HCT116 (cell line): ENCODE measurements around the gene TMCO1. TPM values are rescaled to one million over a fixed set of nuclear protein-coding genes. Genes with fewer than 3 reads are reported as not detected.

Experiments used
- ATAC-seq: fragments of 200-7000 bp; cut with Tn5 transposase; 2 replicates; pipeline ENCODE4 v1.9.1; 2020; ENCODE audit warnings: mild to moderate bottlenecking, moderate library complexity
- BruUV-seq: library from RNA; stranded (reverse); fragments of 400-500 nt; replicated peaks from 2 replicates; lab custom pipeline; 2021; lab: Mats Ljungman, UMichigan
- CTCF ChIA-PET: fragments of 300-600 bp; sonication (Branson Sonifier 250); formaldehyde crosslinking; loops from one replicate; lab custom pipeline; 2021; ENCODE audit warnings: antibody characterized with exemption; lab: Charles Lee
- POLR2A ChIA-PET: fragments of 300-600, 350-600 bp; sonication (Branson Sonifier 250); formaldehyde crosslinking; loops from one replicate; lab custom pipeline; 2021; ENCODE audit warnings: antibody characterized with exemption; lab: Charles Lee
- RAD21 ChIA-PET, 2 experiments: fragments of 300-600 bp; sonication (Branson Sonifier 250); formaldehyde crosslinking; loops; one replicate each; lab custom pipeline; 2023; ENCODE audit warnings: low total read pairs in 2 of 2; ENCODE audit not compliant: uncharacterized antibody in 2 of 2, unreplicated experiment in 2 of 2, low non-redundant PET in 1 of 2; lab: Charles Lee
- DNase-seq: peaks from one replicate; pipeline ENCODE4 v3.0.0-alpha.2; 2010; ENCODE audit warnings: low read depth, low spot score
- H2AFZ ChIP-seq: fragments of 200-600 bp; shearing (Covaris generic), sonication (generic); 2 replicates; pipeline ENCODE4 v1.6.1; 2017; ENCODE audit warnings: low read depth, mixed run types, mixed read lengths, antibody characterized with exemption, low read length; ENCODE audit not compliant: poor library complexity, severe bottlenecking
- H3K27ac ChIP-seq: 2 replicates; pipeline ENCODE4 v1.5.1; 2012; ENCODE audit warnings: low read depth, low read length
- H3K27me3 ChIP-seq: fragments of 200-600 bp; sonication (generic); 2 replicates; pipeline ENCODE4 v1.6.1; 2016; ENCODE audit warnings: mixed run types, low read length, mixed read lengths; ENCODE audit not compliant: insufficient read depth
- H3K36me3 ChIP-seq, 2 experiments: fragments of 200-500 bp in 1 of 2; fragments of 200-600 bp in 1 of 2; sonication (Bioruptor generic) in 1 of 2; sonication (generic) in 1 of 2; 2 replicates each; pipeline versions ENCODE4 v1.5.1 to v1.6.1; 2014 to 2016; ENCODE audit warnings: low read length in 2 of 2, inconsistent platforms in 1 of 2, mixed read lengths in 1 of 2, mixed run types in 1 of 2; ENCODE audit not compliant: insufficient read depth in 2 of 2, control insufficient read depth in 1 of 2
- H3K4me1 ChIP-seq, 2 experiments: fragments of 200-600 bp in 1 of 2; sonication (generic) in 1 of 2; 2 replicates each; pipeline versions ENCODE4 v1.5.1 to v1.6.1; 2012 to 2017; ENCODE audit warnings: low read length in 2 of 2, inconsistent platforms in 1 of 2, mild to moderate bottlenecking in 1 of 2, mixed read lengths in 1 of 2, mixed run types in 1 of 2, moderate library complexity in 1 of 2; ENCODE audit not compliant: insufficient read depth in 2 of 2, control insufficient read depth in 1 of 2
- H3K4me2 ChIP-seq: fragments of 200-600 bp; sonication (generic); 2 replicates; pipeline ENCODE4 v1.6.1; 2017; ENCODE audit warnings: mixed run types, low read length, mixed read lengths
- H3K4me3 ChIP-seq, 2 experiments: fragments of 200-600 bp in 1 of 2; sonication (generic) in 1 of 2; replicated peaks in 1 of 2; 2 replicates each; pipeline ENCODE4 v1.5.1; 2011 to 2016; ENCODE audit warnings: low read length in 2 of 2, control low read depth in 1 of 2, low read depth in 1 of 2, mild to moderate bottlenecking in 1 of 2, mixed read lengths in 1 of 2, mixed run types in 1 of 2
- H3K79me2 ChIP-seq: fragments of 200-600 bp; sonication (generic); 2 replicates; pipeline ENCODE4 v1.6.1; 2017; ENCODE audit warnings: mild to moderate bottlenecking, mixed run types, low read length, moderate library complexity, mixed read lengths; ENCODE audit not compliant: insufficient read depth
- H3K9ac ChIP-seq: fragments of 200-600 bp; sonication (generic); 2 replicates; pipeline ENCODE4 v1.6.1; 2016; ENCODE audit warnings: low read length, mixed read lengths
- H3K9me2 ChIP-seq: fragments of 200-600 bp; sonication (generic), shearing (Covaris generic); 2 replicates; pipeline ENCODE4 v1.6.1; 2017; ENCODE audit warnings: mixed run types, mild to moderate bottlenecking, moderate library complexity; ENCODE audit not compliant: insufficient read depth
- H3K9me3 ChIP-seq, 2 experiments: fragments of 200-500 bp in 1 of 2; fragments of 200-600 bp in 1 of 2; sonication (Bioruptor generic) in 1 of 2; sonication (generic) in 1 of 2; 2 replicates each; pipeline ENCODE4 v1.6.1; 2014 to 2017; ENCODE audit warnings: low read length in 2 of 2, mixed read lengths in 2 of 2, inconsistent platforms in 1 of 2, low read depth in 1 of 2, mild to moderate bottlenecking in 1 of 2, mixed run types in 1 of 2, moderate library complexity in 1 of 2; ENCODE audit not compliant: control insufficient read depth in 1 of 2, insufficient read depth in 1 of 2
- H4K20me1 ChIP-seq: fragments of 200-600 bp; sonication (generic), shearing (Covaris generic); 2 replicates; pipeline ENCODE4 v1.6.1; 2017; ENCODE audit warnings: mixed run types, mild to moderate bottlenecking, moderate library complexity; ENCODE audit not compliant: insufficient read depth
- CEBPB ChIP-seq: IDR thresholded peaks from 2 replicates; pipeline ENCODE4 v1.6.1; 2012; ENCODE audit warnings: low read depth
- FOSL1 ChIP-seq: IDR thresholded peaks from 2 replicates; pipeline ENCODE4 v1.6.1; 2012; ENCODE audit warnings: low read depth
- JUND ChIP-seq: IDR thresholded peaks from 2 replicates; pipeline ENCODE4 v1.6.1; 2012
- POLR2A ChIP-seq: IDR thresholded peaks from 2 replicates; pipeline ENCODE4 v1.7.0; 2011; ENCODE audit warnings: borderline replicate concordance; ENCODE audit not compliant: insufficient read depth, insufficient read length; ENCODE audit errors: extremely low read depth
- POLR2AphosphoS5 ChIP-seq: IDR thresholded peaks from 2 replicates; pipeline ENCODE4 v1.6.1; 2011; ENCODE audit warnings: mild to moderate bottlenecking, low read depth, low read length, moderate library complexity
- TCF7L2 ChIP-seq: IDR thresholded peaks from 2 replicates; pipeline ENCODE4 v1.7.0; 2011; ENCODE audit warnings: borderline replicate concordance, inconsistent platforms; ENCODE audit not compliant: insufficient read depth, insufficient read length; ENCODE audit errors: extremely low read depth
- YY1 ChIP-seq: IDR thresholded peaks from 2 replicates; pipeline ENCODE4 v1.6.1; 2011; ENCODE audit warnings: low read length, low read depth, moderate library complexity, mild to moderate bottlenecking; ENCODE audit not compliant: insufficient replicate concordance; ENCODE audit errors: extremely low read depth
- ZFX ChIP-seq: fragments of 450-650 bp; IDR thresholded peaks from 2 replicates; pipeline ENCODE4 v1.6.1; 2017
- ZNF274 ChIP-seq: fragments of 200-500 bp; sonication (Bioruptor generic); IDR thresholded peaks from 2 replicates; pipeline ENCODE4 v1.6.1; 2014; ENCODE audit warnings: mild to moderate bottlenecking, low read depth, low read length, inconsistent platforms
- intact Hi-C: fragments of 100-400 bp; cut with micrococcal nuclease; formaldehyde crosslinking; loops from 2 replicates; pipeline ENCODE4 v1.10.0; 2022
- total RNA-seq: library from RNA; stranded (reverse); gene quantifications from one replicate; pipeline ENCODE4 v1.2.1, GENCODE V29; 2021; ENCODE audit not compliant: unreplicated experiment

Gene TMCO1
- total RNA-seq, 1 experiment from 2014 or later: 61.2 TPM

DNA sequence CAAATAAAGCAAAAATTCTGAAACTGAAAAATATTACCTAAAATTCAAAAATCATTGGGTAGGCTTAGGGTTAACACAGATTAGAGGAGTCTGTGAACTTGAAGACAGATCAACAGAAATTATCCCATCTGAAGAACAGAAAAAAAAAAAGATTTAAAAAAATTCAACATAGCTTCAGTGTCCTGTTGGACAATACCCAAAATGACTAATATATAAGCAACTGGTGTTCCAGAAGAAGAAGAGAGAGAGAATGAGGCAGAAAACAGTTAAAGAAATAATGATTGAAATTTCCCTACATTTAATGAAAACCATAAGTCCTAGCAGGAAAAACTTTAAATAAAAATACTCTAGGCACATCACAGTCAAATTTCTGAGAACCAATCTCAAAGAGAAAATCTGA is 31.5 kb downstream of the TMCO1 start:
- H4K20me1 ChIP-seq: no peaks in the 10 kb centered on the region
- DNase-seq (no peak), ATAC-seq (no peak)
- no peaks in the 10 kb centered on the region for H3K9me3 ChIP-seq
- no peak for TF ChIP-seq YY1
- TF ChIP-seq POLR2AphosphoS5: no peak
- no peak for TF ChIP-seq JUND
- TF ChIP-seq TCF7L2: no peak
- no peak for TF ChIP-seq FOSL1
- TF ChIP-seq POLR2A: no peak
- TF ChIP-seq CEBPB: no peak
- 0 out of 2 replicates have a peak, but pooled peaks cover 3% of the 10 kb centered on the region for H3K79me2 ChIP-seq
- no peak overlapping the region for H3K9ac ChIP-seq
- H3K4me3 ChIP-seq: no peak overlapping the region
- no peaks in the 10 kb centered on the region for H3K27me3 ChIP-seq
- no peak overlapping the region for H3K27ac ChIP-seq
- H3K4me1 ChIP-seq: no peaks in the 10 kb centered on the region
- ChIA-PET CTCF (no interaction called here), RAD21 (no interaction called here), POLR2A (no interaction called here)
- no peak overlapping the region for H2AFZ ChIP-seq
- no peaks in the 10 kb centered on the region for H3K9me2 ChIP-seq
- intact Hi-C loops: no loop called here
- peaks cover 9 to 16% of the 10 kb centered on the region in 2 experiments for H3K36me3 ChIP-seq
- H3K4me2 ChIP-seq: no peak overlapping the region
- no TSS peak for BruUV-seq

DNA sequence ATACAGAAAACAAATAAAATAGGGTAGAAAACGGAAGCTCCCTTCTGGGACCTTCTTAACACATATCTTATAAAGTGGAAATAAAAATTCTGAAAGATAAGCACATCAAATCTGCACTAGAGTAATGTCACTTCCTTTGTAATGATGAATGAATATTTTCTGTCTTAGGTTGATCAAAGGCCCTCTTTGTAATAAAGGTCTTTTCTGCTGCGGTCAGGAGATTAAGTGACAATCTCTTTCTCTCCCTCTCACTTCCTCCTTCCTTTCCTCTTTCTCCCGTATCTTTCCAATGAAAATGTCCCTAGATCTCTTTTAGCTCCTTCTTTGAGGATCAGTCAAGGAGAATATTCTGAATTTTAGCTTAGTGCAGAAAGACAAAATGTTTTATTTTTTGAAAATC is 33.8 kb downstream of the TMCO1 start:
- H3K79me2 ChIP-seq: 0 out of 2 replicates have a peak, but pooled peaks cover 3% of the 10 kb centered on the region
- no peak overlapping the region for H3K27ac ChIP-seq
- peaks cover 0 to 5% of the 10 kb centered on the region in 2 experiments; a peak in 1 of 4 replicates for H3K36me3 ChIP-seq
- TF ChIP-seq ZFX (no peak), ZNF274 (no peak)
- POLR2A ChIA-PET: no interaction called here
- no peak overlapping the region for H3K9ac ChIP-seq
- DNase-seq (no peak), ATAC-seq (no peak)
- no peak overlapping the region for H2AFZ ChIP-seq
- H3K9me3 ChIP-seq: no peaks in the 10 kb centered on the region
- no peaks in the 10 kb centered on the region for H3K9me2 ChIP-seq
- no TSS peak for BruUV-seq
- CTCF ChIA-PET: interaction anchor here (1.4 kb wide), 1 partner anchor 37 kb away, joined by 4 read pairs; no protein-coding TSS in a partner anchor
- H3K4me3 ChIP-seq: no peak overlapping the region
- RAD21 ChIA-PET: no interaction called here
- no peaks in the 10 kb centered on the region for H3K27me3 ChIP-seq
- intact Hi-C loops: no loop called here
- no peaks in the 10 kb centered on the region for H3K4me1 ChIP-seq
- H3K4me2 ChIP-seq: no peak overlapping the region
- H4K20me1 ChIP-seq: no peaks in the 10 kb centered on the region
